NCI-H2107 treated with DMSO at 0.1 percent for 48 hours (cell line): Measurements from ENCODE around the gene TDRD10.

Experiments used
- DNase-seq: peaks from one replicate; lab custom pipeline; 2025; ENCODE audit not compliant: unreplicated experiment; lab: John Stamatoyannopoulos, UW

The TDRD10 gene

DNA sequence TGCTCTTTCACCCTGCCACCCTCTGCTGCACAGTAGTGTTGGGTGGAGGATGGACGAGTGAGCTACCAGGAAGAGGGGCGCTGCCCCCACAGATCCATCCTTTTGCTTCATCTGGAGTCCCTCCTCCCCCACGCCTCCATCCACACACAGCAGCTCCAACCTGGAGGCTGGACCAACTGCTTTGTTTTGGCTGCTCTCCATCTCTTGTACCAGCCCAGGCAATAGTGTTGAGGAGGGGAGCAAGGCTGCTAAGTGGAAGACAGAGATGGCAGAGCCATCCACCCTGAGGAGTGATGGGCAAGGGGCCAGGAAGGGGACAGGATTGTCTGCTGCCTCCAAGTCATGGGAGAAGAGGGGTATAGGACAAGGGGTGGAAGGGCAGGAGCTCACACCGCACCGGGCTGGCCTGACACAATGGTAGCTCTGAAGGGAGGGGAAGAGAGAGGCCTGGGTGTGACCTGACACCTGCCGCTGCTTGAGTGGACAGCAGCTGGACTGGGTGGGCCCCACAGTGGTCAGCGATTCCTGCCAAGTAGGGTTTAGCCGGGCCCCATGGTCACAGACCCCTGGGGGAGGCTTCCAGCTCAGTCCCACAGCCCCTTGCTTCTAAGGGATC lies 74.0 kb downstream of the TDRD10 start:
- DNase-seq = no peak

DNA sequence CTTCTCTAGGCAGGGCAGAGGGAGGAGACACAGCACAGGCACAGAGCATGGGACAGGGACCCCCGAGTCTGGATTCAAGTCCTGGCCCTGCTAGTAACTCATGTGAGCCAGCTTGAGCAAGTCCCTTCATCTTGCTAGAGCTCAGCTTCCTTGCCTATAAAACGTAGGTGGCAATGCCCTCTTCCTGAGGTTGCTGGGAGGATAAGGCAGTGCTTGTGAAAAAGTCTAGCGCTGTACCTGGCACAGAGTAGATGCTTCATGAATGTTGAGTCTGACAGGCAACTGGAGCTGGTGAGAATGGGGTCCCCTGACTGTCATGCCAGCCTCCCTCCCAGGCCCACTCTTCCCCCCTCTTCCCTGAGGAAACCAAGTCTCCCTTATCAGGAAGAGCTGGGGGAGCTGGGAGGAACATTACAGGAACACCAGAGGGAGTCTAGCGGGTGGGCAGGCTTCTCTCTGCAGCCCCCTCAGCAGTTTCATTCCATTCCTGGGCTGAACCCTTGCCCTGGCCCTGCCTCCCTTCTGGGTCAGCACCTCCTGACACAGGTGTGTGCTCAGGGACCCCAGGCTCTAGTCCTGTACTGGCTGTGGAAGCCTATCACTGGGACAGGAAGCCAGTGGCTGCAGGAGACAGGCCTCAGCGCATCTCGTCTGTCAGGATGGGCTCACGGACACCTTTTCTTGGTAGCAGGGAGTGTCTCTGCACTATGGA lies 75.5 kb downstream of the TDRD10 start:
- DNase-seq = no peak

DNA sequence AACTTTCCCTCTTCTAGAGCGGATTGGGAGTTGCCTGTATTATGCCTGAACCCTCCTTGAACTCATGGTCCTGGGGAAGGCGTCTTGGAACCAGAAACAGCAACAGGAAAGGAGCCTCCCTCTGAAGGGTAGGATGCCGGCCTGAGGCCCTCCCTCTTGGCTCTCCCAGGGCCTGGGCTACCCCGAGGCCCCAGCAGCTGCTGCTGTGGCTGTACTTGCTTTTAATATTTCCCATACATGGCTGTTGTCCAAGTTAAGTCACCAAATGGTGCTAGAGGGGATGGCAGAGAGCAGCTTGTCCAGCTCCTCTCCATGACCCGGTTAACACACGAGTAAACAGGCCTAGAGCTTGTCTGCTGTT lies 76.0 kb downstream of the TDRD10 start:
- DNase-seq = no peak

DNA sequence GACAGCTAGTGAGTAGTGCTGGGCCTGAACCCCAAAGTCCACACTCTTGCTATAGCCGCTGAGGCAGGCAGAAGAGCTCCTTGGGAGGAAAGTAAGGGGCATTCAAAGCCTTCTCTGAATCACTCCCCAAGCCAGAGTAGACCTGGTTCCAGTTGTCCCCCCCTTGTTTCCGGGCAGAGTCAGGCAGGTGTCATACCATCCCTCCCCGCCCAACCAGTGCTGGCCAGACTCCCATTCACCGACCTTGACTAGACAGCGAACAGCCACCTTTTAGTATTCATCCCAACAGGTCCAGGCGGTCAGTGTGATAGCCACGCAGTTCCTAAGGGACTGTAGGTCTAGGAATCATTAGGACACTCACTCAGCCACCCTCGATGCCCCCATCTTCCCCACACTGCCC lies 77.4 kb downstream of the TDRD10 start:
- DNase-seq = no peak

DNA sequence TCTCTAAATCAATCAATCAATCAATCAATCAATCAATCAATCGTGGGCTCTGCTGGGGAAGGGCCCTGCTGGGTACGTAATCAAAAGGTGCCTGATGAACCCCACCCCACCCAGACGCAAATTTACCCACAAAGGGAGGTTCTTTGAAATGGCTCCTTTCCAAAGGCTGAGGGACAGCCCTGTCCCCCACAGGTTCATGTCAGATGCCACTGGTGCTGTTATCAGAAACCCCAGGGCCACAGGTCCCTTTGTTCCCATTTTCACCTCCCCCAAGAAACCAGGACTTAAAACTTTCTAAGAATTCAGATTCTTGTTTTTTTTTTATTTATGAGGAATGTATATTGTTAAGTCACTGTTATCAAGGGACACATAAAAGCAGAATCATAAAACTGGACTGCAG lies 79.7 kb downstream of the TDRD10 start:
- DNase-seq = no peak

DNA sequence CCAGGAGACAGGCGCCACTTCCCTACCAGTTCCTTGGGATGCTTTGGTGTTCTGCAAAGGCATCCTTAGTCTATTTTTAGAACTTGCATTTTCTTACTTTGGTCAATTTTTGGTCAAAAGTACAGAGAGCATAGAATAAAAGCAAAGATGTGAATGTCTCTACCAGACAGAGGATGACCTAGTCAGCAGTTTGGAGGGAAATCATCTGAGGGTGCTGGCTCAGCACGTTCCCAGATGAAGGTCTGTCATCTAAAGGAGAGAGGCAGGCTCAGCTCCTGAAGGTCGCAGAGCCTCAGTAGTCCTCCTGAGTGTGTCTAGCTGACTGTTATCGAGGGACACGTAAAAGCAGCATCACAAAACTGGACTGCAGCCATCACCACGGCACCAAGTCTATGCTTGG lies 80.9 kb downstream of the TDRD10 start:
- no peak for DNase-seq

DNA sequence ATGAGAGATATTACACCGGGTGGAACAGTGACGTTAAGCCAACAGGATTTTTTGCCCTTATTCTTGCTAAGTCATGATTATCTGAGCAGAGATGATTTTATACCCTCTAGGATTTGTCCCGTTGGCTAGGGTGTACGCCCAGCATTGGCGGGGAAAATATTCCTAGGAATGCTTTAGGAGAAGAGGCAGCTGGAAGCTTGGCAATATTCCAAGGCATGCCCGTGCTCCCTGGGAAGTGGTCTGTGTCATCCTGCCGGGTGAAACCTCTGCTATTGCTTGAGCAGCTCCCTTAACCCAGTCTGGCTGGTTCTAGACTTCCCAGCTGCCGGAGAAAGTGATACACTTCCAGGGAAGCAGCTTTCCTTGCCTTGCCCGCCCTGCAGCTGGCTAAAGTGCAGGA lies 81.8 kb downstream of the TDRD10 start:
- no peak for DNase-seq

DNA sequence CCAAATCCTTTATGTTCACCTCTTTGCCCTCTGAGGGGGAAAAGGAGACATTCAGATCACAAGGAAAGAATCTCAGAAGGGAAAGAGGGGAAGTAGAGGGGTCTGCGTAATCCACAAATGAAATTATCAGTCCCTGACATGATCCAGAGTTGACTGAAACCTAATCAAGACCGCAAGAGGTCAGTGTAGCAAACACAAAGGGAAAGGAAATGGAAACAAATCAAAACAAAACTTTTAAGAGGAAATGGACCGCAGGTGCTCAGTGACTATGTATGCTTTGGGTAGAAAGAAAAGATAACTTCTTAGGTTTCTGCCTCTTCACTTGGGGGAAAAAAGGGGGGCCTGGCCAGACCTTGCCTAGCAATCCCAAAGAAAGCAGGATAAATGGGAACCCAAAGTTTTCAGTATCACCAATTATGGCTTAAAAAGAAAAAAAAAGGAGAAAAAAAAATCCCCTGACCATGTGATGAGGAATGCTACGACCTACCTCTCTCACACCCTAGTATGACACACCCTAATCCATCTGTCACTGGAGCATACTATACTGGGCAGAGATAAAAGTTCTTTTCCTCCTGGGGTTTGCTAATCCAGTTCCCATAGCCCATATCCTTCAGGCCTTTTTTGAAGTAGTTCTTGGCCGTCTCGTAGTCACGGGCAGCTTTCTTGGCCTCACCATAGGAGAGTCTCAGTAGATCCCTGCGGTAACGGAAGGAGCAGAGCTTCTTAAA lies 82.4 kb downstream of the TDRD10 start:
- DNase-seq = no peak

DNA sequence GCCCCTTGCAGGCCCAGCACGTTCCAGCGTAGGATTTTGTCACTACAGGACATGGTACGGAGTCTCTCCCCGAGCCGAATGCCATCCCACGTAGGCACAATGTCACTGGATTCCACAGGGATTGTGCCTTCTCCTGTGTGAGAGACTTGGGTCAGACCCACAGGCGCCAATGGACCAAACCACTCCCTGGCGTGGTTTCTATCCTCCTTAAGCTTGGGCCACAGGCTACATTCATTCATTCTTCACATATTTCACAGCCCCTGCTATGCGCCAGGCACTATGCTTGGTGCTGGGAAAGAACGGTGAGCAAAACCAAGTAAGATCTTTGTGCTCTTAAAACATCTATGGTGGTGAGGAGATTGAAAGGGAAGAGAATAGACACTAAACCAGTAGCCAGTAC lies 84.2 kb downstream of the TDRD10 start:
- no peak for DNase-seq

DNA sequence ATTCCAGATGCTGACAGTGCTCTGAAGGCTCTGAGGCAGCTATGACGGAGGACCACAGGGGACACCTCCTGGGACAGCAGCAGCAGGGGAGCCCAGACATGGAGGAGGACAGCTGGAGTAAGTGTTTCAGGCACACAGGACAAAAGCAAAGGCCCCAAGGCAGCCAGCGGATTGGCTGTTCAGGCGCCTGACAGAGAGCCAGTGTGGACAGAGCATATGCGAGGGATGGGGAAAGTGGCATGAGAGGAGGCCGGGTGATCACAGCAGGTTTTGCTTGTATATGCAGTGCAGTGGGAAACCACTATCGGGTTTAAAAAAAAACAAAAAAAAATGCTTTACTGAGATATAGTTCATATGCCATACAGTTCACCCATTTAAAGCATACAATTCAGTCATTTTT lies 84.6 kb downstream of the TDRD10 start:
- DNase-seq = no peak

DNA sequence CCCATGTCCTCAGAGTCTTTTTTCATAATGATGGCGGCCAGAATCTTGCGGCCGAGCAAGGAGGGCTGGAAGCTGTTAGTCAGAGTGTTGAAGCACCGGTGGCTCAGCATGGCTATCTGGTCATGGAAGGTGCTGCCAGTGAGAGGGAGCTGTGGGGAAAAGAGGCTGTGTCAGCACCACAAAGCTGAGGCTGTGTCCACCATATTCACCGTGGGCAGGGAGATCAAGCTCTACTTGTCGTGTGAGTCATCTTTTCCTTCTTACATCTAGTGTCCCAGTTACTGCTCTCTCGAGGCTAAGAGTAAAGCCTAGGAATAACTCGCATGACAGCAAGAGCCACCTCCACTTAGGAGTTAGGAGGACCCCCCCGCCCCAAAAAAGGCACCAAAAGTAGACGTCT lies 87.8 kb downstream of the TDRD10 start:
- DNase-seq = no peak

DNA sequence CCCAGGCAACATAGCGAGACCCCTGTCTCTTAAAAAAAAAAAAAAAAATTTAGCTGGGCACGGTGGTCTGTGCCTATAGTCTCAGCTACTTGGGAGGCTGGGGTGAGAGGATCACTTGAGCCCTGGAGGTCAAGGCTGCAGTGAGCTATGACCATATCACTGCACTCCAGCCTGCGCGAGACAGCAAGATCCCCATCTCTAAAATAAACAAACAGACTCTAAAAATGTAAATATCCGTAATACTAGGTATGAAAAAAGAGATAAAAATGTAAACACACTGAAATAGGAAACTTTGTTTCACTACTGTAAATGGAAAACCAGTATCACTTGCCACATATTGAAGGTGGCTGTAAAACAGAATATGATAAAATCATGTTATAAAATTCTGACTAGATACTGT lies 88.7 kb downstream of the TDRD10 start:
- DNase-seq = no peak

DNA sequence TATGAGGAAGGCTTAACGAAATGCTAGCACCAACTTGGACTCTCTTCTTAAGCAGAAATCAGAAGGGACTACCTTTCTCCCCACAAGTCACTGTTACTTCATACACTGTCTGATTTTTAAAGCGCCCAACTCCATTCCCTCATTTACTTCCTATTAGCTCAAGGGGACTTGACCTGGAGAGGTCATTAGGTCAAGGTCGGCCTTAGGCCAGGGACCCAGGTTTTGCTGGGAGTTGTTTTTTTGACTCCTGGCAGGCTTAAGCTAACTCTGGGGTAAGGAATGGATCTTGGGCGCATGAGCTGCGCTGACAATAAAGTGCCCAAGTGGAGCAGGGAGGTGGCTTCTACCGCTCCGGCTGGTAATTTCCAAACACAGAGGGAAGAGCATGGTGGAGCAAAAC lies 89.2 kb downstream of the TDRD10 start:
- no peak for DNase-seq

DNA sequence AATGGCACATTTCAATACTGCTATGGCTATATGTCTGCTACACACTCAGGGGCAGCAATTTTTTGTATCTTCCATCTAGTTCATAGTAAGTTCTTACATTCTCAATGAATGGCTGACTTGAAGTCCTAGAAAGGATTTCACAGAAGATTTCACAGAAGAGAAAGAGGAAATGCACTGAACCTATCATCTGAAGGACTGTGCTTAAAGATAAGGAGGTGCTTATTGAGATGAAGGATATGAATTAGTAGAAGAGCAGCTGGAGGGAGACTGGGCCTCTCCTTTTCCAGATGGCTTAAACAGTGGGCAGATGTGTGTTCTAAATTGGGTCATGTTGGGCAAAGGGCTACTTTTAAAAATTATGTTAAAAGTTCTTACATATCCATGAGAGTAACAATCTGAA lies 91.4 kb downstream of the TDRD10 start:
- DNase-seq = no peak

DNA sequence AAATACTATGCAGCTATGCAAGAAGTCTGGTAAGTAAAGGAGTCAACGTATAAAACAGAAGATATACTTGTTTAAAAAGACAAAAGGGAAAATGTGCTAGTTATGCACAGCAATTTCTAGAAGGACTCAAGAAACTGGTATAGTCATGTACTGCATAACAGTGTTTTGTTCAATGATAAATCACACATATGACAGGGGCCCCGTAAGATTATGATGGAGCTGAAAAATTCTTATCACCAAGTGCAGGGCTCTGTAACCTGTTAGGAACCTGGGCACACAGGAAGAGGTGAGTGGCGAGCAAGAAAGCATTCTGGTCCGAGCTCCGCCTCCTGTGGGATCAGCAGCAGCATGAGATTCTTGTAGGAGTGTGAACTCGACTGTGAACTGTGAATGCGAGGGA lies 92.8 kb downstream of the TDRD10 start:
- no peak for DNase-seq

DNA sequence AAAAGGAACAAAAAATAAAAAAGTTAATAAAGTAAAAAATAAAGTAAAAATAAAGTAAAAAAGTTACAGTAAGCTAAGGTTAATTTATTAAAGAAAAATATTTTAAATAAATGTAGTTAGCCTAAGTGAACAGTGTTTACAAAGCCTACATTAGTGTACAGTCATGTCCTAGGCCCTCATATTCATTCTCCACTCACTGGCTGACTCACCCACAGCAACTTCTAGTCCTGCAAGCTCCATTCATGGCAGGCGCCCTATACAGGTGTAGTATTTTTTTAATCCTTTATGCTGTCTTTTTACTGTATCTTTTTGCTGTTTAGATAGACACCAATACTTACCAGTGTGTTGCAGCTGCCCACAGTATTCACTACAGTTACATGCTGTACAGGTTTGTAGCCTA lies 93.6 kb downstream of the TDRD10 start:
- no peak for DNase-seq
